Medulla oblongata (tissue), 1 donor: Measurements from ENCODE around the gene VAV3.
"Not testable (repeated sequence)": the region's sequence is repeated elsewhere in the genome, so short reads cannot be mapped to it uniquely, and the experiment has no call there.

Source experiments
- DNase-seq: peaks from one replicate; pipeline ENCODE4 v3.0.0-alpha.2; 2015; ENCODE audit errors: extremely low spot score

Gene VAV3

DNA sequence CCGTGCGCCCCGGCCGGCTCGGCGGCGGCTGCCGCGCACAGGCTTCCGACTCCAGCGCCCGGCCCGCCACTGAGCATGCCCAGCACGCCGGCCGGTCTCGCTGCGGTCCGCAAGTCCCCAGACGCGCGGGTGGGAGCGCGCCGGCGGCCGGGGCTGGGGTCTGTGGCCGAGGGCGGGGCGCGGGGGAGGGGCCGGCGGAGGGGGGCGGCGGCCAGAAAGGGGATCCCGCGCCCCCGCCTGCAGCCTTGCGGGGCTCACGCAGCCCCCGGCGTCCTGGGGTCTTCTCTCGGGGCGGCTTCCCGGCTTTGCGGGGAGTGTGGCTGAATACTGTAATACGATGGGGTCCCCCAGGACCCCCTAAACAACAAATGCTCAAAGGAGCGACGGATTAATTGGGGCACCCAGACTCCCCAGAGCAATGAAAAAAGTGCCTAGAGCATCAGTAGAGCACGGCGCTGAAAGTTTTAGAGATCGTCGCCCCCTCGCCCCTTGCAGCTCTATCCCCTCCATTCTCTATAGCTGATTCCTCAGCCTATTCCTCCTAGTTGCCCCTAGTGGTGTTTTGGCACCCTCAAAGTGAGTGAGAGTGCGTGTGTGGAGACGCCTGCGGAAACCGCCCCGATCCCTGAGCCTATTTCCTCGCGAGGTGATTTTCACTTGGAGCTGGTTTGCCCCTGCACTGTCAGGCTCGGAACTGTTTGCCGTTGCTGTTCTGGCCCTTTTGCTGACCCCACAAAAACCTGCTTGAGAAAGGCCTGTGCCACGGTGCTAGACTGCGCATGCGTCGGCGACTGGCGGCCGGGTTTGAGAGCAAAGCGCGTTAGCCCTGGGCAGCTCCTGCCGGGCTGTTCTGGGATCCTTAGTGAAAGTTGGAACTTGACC is at the start of gene VAV3:
VAV3 (minus strand) TSS at position 71 of the 882 bp plus-strand sequence. CDS start 311 bp downstream, outside the sequence.
- peak; percentile 26 for DNase-seq

GRCh38 chr1:108012553-108012952 is 47.6 kb upstream of the VAV3 start:
- no peak for DNase-seq

DNA sequence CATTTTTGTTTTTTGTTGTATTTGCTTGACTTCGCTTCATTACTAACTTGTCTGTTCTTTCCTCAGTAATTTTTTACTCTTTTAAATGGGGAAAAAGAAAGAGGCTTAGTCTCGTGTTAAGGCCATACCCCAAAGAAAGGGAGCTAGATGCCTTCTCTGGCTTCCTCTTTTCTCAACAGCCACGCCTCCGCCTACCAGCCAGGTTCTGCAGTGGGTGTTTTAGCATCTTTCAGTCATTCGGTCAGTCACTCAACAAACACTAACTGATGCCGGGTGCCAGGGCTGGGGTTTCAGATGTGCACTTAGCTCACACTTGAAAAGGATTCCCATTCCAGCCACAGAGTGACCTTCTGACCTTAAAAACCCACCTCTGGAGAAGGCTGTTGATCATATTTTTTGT is 46.3 kb upstream of the VAV3 start:
- DNase-seq = no peak

DNA sequence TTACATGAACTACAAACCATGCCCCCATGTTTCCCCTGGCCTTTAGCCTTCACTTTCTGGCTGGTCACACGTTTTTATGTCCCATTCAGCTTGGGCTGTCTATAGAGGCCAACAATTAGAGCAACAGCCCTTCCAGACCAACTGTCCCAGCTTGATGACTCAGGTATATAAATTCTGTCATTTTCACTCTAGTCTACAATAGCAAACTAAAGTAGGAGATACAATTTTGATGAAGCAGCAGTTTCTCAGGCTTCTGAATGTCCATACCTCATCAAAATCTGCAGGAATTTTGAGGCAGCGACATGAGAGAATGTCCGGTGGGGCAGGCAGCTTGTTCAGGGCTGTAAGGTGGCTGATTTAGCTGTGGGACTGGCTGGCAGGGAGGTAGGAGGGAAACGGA is 45.6 kb upstream of the VAV3 start:
- no peak for DNase-seq

- no peak for DNase-seq
Observed at GRCh38 chr1:108009603-108010195, 44.7 kb upstream of the VAV3 start.

DNA sequence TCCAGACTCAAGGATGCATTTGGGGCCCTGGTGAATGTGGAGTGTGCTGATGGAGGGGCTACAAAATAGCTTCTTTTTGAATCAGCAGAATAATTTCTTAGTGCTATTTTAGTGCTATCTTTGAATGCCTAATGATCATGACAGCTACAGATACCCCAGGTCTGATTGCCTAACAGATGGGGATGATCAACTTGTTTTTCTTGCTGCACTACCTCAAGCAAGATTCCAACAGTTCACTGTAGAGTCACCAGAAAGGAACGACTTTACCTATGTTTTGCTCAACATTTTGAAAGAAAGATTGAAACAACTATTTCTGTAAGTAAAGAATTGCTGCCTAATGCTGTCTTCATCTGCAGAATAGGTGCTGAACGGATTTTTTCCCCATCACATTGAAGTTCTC is 42.6 kb upstream of the VAV3 start:
- no peak for DNase-seq

DNA sequence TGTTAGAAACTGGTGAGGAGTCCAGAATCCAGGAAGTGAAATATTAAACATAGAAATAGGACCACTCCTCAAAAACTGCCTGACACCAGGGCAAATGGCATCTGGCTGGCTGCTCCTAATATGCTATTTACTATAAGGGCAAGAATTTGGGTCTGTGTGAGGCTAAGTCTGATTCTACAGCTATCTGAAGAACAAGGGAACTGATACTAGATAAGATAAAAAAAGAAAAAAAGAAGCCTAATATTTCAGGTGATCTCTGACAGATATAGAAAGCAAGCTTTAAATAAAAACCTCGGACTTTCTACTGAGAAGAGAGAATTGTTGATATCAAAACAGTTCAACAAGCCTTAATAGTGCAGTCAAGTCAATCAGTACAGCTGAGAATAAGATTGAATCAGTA is 42.1 kb upstream of the VAV3 start:
- DNase-seq = no peak

DNA sequence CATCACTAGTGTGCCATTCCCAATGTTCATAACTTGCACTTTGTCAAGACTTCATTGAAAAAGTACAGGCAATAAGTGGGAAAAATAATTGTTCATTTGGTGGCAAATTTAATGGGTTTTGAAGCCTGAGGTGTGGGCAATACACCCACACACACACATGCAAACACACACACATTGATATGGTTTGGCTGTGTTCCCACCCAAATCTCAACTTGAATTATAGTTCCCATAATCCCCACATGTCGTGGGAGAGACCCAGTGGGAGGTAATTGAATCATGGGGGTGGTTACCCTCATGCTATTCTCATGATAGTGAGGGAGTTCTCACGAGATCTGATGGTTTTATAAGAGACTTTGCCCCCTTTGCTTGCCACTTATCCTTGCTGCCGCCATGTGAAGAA is 39.9 kb upstream of the VAV3 start:
- not testable (repeated sequence) for DNase-seq

- DNase-seq = no peak
Observed at GRCh38 chr1:108000620-108001111, 35.7 kb upstream of the VAV3 start.

DNA sequence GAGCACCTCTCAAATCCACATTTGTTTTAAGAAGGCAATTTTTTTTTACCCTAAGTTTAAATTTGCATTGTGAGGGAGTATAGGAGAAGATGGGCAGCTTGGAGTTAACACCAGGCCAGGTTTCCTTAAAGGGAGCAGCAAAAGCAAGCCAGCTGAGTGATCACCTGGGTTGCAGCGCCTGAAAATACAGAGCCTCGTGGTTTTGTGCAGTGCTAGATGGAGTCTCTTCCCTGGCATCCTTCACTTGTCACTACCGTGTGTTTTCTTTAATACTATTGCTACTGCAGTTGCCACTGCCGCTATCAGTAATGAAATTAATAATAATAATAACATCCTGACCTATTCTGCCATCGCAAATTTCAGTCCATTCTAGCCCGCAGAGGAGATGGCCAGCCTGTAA is 35.2 kb upstream of the VAV3 start:
- no peak for DNase-seq

DNA sequence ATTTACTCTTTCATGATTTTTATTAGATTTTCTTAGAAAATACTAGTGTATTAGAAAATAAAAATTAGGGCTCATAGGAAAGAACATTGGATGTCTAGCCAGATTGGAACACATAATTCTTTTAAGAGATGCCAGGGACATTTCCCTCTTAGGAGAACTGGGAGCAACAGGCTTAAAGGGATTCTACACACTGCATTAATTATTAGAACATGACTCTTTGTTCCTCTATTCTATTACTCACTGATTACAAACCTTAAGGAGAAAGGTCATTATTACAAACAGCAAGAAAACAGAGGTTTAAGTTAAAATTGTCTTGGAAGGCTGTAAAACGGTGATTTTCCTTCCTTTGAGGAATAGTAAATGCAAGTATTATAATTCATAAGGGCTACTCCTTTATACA is 32.9 kb upstream of the VAV3 start:
- no peak for DNase-seq

DNA sequence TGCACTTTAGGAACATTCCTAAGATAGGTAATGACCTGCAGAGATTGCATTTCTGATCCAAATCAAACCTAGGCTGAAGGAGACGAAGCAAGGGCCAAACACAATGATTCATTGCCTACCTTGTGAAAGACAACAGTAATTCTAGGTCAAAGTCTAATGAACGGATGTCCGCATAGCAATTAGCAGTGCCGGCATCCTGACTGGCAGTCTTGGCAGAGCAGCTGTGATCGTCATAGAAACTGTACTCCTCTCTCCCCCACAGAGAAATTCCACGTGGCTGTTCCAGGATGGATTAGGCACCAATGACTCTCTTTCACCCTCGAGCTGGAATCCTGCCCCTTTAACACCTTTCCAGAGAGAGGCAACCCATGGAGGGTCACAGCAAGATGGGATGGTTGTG is 28.9 kb upstream of the VAV3 start:
- no peak for DNase-seq

- no peak for DNase-seq
Observed at GRCh38 chr1:107992347-107992746, 27.4 kb upstream of the VAV3 start.

- no peak for DNase-seq
Observed at GRCh38 chr1:107991371-107992066, 26.5 kb upstream of the VAV3 start.

GRCh38 chr1:107990606-107991005 is 25.6 kb upstream of the VAV3 start:
- DNase-seq = no peak

GRCh38 chr1:107981277-107981676 is 16.3 kb upstream of the VAV3 start:
- DNase-seq = no peak

DNA sequence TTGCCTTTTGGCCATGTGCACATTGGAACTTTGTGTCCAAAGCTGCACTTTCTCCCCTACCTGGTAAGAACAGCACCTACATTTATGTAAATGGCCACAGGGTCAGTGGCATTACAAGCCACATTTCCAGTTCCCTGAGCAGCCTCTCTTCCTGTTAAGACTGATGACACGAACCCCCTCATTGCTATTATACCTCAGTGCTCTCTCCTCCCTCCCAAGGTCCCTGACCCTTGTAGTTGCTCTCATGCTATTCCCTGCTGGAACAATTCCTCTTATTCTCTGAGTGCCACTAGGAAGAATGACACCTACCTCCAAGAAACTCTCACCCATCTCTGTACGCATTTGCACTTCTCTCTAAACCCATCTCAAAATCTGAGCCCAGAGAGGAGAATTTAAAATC is 14.9 kb upstream of the VAV3 start:
- DNase-seq = no peak

DNA sequence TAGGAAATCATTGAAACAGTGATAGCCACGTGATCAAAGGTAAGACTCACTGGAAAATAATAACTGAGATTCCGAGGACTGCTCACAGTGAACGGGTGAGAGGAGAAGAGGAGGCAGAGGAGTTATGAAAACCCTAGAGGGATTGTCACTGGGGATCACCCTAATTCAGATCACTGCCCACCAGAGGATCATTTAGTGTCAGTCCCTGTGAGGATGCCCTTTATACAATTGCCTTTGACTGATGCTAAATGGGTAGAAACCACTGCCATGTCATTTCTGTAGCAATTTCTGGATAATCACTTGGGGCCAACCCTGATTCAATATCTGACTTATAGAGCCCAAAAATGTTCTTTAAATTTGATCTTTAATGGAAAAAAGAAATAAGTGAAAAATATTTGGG is 14.1 kb upstream of the VAV3 start:
- DNase-seq = no peak

- DNase-seq = no peak
Observed at GRCh38 chr1:107976836-107977235, 11.9 kb upstream of the VAV3 start.

DNA sequence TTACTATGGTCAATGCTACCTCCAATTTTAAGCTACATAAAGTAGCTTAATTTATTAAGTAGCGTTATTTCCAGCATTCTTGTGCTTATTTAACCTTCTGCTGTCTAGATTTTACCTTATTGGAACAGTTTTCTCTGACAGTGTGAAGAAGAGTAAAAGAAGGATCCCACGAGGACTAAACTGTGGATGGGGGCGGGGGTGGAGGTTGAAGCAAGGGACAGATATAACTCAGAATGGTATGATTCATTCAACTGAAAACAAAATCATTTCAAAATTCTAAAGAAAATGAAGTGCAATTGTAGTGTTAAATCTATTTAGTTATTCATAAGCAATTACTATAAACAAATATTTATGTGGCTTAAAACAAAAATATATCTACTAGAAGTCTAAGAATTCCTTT is 11.5 kb upstream of the VAV3 start:
- no peak for DNase-seq

- no peak for DNase-seq
Observed at GRCh38 chr1:107975851-107976250, 10.9 kb upstream of the VAV3 start.

GRCh38 chr1:107974090-107974489 is 9.1 kb upstream of the VAV3 start:
- DNase-seq = no peak
